ENCODE measurements around the gene THAP2.
"Not testable (repeated sequence)": the region's sequence is repeated elsewhere in the genome, so short reads cannot be mapped to it uniquely, and the experiment has no call there.

The THAP2 gene

DNA sequence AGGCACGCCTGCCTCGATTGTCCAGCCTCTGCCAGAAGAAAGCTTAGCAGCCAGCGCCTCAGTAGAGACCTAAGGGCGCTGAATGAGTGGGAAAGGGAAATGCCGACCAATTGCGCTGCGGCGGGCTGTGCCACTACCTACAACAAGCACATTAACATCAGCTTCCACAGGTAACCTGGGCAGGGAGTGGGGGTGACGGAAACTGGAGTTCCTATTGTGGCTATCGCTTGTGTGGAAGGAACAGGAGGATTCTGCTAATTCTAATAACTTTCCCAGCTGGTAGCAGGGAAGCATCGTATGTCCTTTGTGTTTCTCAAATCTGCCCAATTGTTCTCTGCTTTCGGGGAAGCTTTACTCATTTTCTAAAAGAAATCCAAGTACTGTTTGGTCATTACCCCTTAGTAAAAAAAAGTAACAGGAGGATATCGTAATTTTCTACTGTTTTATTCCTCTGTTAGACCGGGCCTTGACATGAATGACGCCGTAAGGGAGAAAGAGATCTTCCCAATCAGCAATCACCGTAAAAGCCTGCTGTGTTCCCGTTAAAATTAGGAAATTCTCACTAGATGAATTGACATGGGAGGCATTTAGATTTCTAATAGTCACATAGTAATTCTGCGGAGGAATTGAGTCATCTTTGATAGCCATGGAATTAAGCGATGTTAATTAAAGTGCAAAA is 449 bp downstream of the THAP2 start:
- DNase-seq, result no peak

GRCh38 chr12:71665090-71665463 is 976 bp downstream of the THAP2 start:
- DNase-seq, result no peak

DNA sequence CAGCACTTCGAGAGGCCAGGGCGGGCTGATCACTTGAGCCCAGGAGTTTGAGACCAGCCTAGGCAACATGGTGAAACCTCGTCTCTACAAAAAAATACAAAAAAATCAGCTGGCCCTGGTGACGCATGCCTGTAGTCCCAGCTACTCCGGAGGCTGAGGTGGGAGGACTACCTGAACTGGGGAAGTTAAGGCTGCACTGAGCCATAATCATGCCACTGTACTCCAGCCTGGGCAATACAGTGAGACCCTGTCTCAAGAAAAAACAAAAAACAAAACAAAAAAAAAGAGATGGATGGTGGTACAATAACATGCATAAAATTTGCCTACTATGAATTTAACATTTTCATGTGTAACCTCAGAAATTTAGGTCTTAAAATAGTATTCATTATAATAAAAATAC is 2.2 kb downstream of the THAP2 start:
- no peak for DNase-seq

GRCh38 chr12:71671311-71671710 is 7.2 kb downstream of the THAP2 start:
- no peak for DNase-seq

GRCh38 chr12:71671816-71672215 is 7.7 kb downstream of the THAP2 start:
- DNase-seq, result no peak

GRCh38 chr12:71682466-71682865 is 18.4 kb downstream of the THAP2 start:
- no peak for DNase-seq

DNA sequence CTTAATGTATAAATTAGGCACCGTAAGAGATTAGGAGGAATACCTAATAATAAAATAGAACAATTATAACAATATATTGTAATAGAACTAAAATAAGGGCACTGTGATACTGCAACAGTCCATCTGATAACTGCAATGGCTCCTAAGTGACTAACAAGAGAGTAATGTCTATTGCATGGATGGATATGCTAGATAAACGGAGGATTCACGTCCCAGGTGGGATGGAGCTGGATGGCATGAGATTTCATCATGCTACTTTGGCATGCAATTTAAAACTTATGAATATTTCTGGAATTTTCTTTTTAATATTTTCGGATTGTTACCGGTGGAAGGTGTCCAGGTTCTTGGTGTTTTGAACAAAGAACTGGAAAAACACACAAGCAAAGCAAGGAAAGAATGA is 19.5 kb downstream of the THAP2 start:
- no peak for DNase-seq

GRCh38 chr12:71684081-71684480 is 20.0 kb downstream of the THAP2 start:
- no peak for DNase-seq

DNA sequence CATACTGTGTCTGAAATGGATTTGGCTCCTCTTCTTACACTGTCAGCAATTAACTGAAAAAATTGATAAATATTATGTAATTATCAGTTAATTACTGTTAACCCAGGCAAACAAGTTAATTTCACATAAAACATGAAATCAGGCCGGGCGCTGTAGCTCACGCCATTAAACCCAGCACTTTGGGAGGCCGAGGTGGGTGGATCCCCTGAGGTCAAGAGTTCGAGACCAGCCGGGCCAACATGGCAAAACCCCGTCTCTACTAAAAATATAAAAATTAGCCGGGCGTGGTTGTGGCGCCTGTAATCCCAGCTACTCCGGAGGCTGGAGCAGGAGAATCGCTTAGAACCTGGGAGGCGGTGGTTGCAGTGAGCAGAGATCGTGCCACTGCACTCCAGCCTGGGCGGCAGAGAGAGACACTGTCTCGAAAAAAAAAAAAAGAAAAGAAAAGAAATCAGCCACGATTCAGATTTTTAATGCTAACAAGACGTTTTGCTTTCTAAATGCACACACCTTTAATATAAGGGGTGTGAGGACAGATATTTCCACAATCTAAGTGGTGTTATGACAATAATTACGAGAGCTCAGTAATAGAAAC is 21.3 kb downstream of the THAP2 start:
- DNase-seq, result no peak

DNA sequence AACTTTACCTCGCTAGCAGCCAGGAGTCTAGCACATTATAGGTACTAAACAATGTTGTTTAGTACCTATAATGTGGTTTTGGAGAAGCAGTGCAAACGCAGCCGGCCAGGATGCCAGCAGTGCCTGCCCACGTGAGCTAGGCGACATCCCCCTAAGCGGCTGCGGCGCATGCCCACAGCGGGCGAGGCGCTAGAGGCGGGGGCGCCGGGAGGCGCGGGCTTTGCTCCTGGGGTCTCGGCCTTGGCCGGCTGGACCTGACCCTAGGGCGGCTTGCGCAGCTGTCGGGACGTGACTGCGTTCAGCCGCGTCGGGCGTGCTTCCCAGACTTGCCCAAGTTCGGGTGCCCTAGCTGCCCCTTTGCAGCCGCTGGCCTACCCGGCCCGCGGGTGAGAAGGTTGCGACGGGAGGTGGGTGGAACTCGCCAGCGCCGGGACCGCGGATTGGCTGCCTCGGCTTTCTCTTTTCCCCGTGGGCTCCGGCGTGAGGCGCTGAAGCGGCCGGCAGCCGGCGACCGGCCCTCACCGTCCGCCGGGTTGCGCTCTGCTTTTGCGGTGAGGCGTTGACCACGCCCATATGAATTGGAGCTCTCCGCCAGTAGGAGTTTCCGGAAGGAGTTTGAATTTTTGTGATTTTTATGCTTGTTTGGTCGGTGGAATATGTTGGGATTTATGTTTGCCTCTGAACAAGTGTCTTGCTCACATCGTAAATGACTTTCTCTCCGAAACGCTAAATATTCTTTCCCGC is 22.0 kb downstream of the THAP2 start, which contains the start of gene TMEM19:
Gene TMEM19, plus strand, starts transcription at position 169 of the 744 bp plus-strand sequence. CDS start 599 bp downstream, outside the sequence.
- peak; percentile 75 for DNase-seq

GRCh38 chr12:71686658-71687025 is 22.5 kb downstream of the THAP2 start:
- DNase-seq, result no peak

- not testable (repeated sequence) for DNase-seq
These were observed 23.1 kb downstream of the THAP2 start for GRCh38 chr12:71687172-71687571.

DNA sequence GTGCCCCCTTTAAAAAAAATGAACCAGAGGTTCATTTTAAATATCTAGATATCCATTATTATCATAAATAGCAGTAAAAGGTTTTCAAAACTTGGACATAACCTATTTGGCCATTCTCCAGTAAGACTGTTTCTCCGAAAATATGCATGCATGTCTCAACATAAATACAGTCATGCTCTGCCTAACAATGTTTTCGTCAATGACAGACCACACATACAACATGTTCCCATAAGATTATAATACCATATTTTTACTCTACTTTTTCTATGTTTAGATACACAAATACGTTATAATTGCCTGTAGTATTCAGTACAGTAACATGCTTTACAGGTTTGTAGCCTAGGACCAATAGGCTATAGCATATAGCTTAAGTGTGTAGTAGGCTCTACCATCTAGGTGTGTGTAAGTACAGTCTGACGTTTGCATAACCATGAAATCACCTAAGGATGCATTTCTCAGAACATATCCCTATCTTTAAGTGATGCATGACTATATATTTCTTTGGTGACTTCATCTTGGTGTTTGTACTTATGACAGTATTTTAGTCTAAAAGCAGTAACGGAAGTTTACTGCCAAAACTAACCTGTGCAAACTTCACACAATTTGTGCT is 25.0 kb downstream of the THAP2 start:
- DNase-seq, result no peak

DNA sequence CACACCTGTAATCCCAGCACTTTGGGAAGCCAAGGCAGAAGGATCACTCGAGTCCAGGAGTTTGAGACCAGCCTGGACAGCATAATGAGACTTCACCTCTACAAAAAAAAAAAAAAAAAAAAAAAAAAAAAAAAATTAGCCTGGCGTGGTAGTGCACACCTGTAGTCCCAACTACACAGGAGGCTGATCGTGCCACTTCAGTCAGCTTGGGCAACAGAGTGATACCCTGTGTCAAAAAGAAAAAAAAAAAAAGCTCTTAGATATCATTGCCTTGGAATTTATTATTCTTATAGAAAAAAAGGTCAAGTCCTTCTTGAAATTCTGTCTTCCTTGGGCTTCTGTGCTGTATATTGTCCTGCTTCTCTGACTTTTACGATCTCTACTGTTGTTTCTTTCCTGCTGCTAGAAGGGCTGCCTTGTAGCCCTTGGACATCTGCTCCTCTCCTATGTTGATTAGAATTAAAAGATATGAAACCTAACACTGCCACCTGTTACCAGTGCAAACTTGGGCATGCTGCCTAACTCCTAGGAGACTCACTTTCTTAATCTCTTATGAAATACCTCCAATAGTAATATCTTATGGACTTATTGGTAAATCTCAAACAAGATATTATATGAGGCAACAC is 27.5 kb downstream of the THAP2 start:
- DNase-seq, result no peak

GRCh38 chr12:71693126-71693525 is 29.0 kb downstream of the THAP2 start:
- DNase-seq, result no peak

GRCh38 chr12:71693651-71694050 is 29.6 kb downstream of the THAP2 start:
- not testable (repeated sequence) for DNase-seq

- DNase-seq, result no peak
These were observed 30.2 kb downstream of the THAP2 start for GRCh38 chr12:71694099-71694820.

DNA sequence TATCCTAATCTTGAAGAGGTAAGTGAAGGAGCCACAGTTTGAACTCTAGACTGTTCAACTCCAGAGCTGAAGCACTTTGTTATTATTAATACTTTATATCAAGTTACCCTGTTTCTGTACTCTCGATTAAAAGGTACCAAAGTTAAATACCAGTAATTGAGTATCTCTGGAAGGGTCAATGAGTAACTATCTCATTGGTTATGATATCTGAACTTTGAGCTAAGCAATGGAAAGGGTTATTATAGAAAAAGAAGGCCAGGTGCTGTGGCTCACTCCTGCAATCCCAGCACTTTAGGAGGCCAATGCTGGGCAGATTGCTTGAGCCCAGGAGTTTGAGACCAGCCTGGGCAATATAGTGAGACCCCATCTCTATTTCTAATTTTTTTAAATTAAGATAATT is 31.7 kb downstream of the THAP2 start:
- DNase-seq, result no peak

- not testable (repeated sequence) for DNase-seq
These were observed 38.1 kb downstream of the THAP2 start for GRCh38 chr12:71702181-71702580.

DNA sequence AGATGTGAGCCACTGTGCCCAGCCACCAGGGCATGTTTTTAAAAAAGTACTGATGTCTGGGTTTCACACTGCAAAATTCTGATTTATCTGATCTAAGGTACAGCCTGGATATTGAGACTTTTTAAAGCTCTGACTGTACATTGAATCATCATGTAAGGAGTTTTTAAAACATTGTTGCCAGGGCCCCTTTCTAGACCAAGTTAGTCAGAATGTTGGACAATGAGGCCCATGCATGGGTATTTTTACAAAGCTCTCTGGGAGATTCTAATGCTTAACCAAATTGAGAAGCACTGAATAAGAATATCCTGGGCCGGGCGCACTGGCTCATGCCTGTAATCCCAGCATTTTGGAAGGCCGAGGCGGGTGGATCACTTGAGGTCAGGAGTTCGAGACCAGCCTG is 38.5 kb downstream of the THAP2 start:
- DNase-seq, result no peak

GRCh38 chr12:71703206-71703605 is 39.1 kb downstream of the THAP2 start:
- DNase-seq, result no peak

DNA sequence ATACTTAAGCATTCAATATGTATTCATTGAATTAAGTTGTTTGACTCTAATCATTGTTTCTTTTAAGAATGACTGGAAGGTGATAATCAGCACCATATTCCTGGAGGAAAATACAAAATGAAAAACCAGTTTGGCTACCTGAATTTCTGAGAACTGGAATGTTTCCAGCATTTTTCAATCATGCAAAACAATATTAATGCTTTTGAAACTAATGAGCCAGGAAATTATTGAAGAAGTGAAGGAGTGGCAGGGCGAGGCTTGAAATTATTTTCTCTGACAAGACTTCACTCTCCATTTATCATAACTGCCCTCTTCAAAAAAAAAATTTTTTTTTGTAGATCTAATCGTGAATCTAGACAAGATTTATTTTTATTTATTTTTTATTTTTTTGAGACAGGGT is 40.8 kb downstream of the THAP2 start:
- no peak for DNase-seq

DNA sequence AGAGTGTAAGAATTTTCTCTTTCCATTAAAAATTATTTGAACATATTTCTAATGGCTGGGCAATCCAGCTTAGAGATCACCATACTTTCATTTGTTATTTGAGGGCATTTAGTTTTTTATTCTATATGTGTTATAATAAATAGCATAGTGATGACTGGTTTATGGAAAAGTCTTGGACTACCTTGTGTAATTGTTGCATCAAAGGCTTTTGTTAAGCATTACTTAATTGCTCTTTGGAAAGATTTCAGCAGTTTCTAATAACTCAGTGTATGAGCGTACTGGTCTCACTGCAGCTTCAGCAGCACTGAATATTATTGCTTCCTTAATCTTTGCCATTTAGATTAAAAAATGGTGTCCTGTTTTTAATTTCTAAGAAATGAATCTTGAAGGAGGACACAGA is 44.6 kb downstream of the THAP2 start:
- no peak for DNase-seq
